ENCODE results near the gene AIFM2. TPM values are rescaled to one million over a fixed set of nuclear protein-coding genes. Genes with fewer than 3 reads are reported as not detected.

Gene AIFM2
- 1.3 and 2.0 TPM in 2 replicates for total RNA-seq

GRCh38 chr10:70132098-70133029 lies at the start of gene AIFM2:
Gene AIFM2, minus strand, starts transcription at chr10:70132825. Its CDS starts 8,741 bp downstream, at chr10:70124084.

GRCh38 chr10:70146489-70147258 lies 14.0 kb upstream of the AIFM2 start, which contains the start of gene TYSND1:
Gene TYSND1, minus strand, starts transcription at chr10:70146700. Its CDS starts 114 bp downstream, at chr10:70146586.

Other genes starting within 250 kb of the AIFM2 start
- gene MACROH2A2, start 80.0 kb downstream of the AIFM2 start, total RNA-seq: 16.9 and 20.4 TPM in 2 replicates
- 15.9 and 16.5 TPM in 2 replicates for gene TYSND1, start 13.9 kb upstream of the AIFM2 start, total RNA-seq
- 146 and 204 TPM in 2 replicates for gene SAR1A, start 37.7 kb upstream of the AIFM2 start, total RNA-seq
- gene PPA1, start 100.6 kb upstream of the AIFM2 start, total RNA-seq: 82.8 and 172 TPM in 2 replicates
- gene NPFFR1, start 151.2 kb upstream of the AIFM2 start, total RNA-seq: not detected in 2 replicates
- 2.0 and 6.4 TPM in 2 replicates for gene LRRC20, start 249.8 kb upstream of the AIFM2 start, total RNA-seq

Measured in placental epithelial cell (primary cell).